Astrocyte (in vitro differentiated cells and primary cell): ENCODE measurements around the gene TM9SF1. TPM values are rescaled to one million over a fixed set of nuclear protein-coding genes. Genes with fewer than 3 reads are reported as not detected.
"Not testable (repeated sequence)": the region's sequence is repeated elsewhere in the genome, so short reads cannot be mapped to it uniquely, and the experiment has no call there.

ENCODE experiments used
- DNase-seq: peaks from one replicate; pipeline ENCODE4 v3.0.0-alpha.2; 2010; ENCODE audit warnings: low read depth
- FAIRE-seq: peaks from 2 replicates; lab custom pipeline; 2011; peaks lifted over from hg19 to GRCh38; lab: Jason Lieb, UNC
- H2AFZ ChIP-seq: 2 replicates; pipeline ENCODE4 v1.6.0; 2012; ENCODE audit warnings: low read depth, low read length, inconsistent platforms
- H3K27ac ChIP-seq: 2 replicates; pipeline ENCODE4 v1.5.1; 2011; ENCODE audit warnings: low read depth, low read length, inconsistent platforms
- H3K27me3 ChIP-seq: 2 replicates; pipeline ENCODE4 v1.6.0; 2011; ENCODE audit warnings: low read length, inconsistent platforms; ENCODE audit not compliant: insufficient read depth
- H3K36me3 ChIP-seq: 2 replicates; pipeline ENCODE4 v1.5.1; 2011; ENCODE audit warnings: low read length, inconsistent platforms; ENCODE audit not compliant: insufficient read depth
- H3K4me1 ChIP-seq: 2 replicates; pipeline ENCODE4 v1.5.1; 2011; ENCODE audit warnings: low read length, inconsistent platforms; ENCODE audit not compliant: insufficient read depth
- H3K4me2 ChIP-seq: 2 replicates; pipeline ENCODE4 v1.6.0; 2012; ENCODE audit warnings: low read length, inconsistent platforms
- H3K4me3 ChIP-seq: 2 replicates; pipeline ENCODE4 v1.5.1; 2011; ENCODE audit warnings: low read depth, mild to moderate bottlenecking, low read length, inconsistent platforms; ENCODE audit not compliant: insufficient read depth
- H3K79me2 ChIP-seq: 2 replicates; pipeline ENCODE4 v1.6.0; 2012; ENCODE audit warnings: mild to moderate bottlenecking, low read length, inconsistent platforms; ENCODE audit not compliant: insufficient read depth
- H3K9ac ChIP-seq: 2 replicates; pipeline ENCODE4 v1.6.0; 2012; ENCODE audit warnings: mild to moderate bottlenecking, low read length, inconsistent platforms
- H3K9me3 ChIP-seq: 2 replicates; pipeline ENCODE4 v1.5.1; 2012; ENCODE audit warnings: low read depth, mild to moderate bottlenecking, low read length, inconsistent platforms; ENCODE audit not compliant: insufficient read depth
- H4K20me1 ChIP-seq: 2 replicates; pipeline ENCODE4 v1.6.0; 2012; ENCODE audit warnings: low read length, inconsistent platforms; ENCODE audit not compliant: insufficient read depth
- H3K27ac Mint-ChIP-seq: one replicate; pipeline ENCODE4 v1.8.0; 2021; ENCODE audit warnings: mild to moderate bottlenecking, mixed read lengths; ENCODE audit not compliant: unreplicated experiment
- H3K27me3 Mint-ChIP-seq: one replicate; pipeline ENCODE4 v1.8.0; 2021; ENCODE audit warnings: low read depth, mixed read lengths; ENCODE audit not compliant: unreplicated experiment
- H3K36me3 Mint-ChIP-seq: one replicate; pipeline ENCODE4 v1.8.0; 2021; ENCODE audit warnings: low read depth, mixed read lengths; ENCODE audit not compliant: unreplicated experiment
- H3K4me1 Mint-ChIP-seq: one replicate; pipeline ENCODE4 v1.8.0; 2021; ENCODE audit warnings: low read depth, mixed read lengths; ENCODE audit not compliant: unreplicated experiment
- H3K4me3 Mint-ChIP-seq: one replicate; pipeline ENCODE4 v1.8.0; 2021; ENCODE audit warnings: mild to moderate bottlenecking, moderate library complexity, mixed read lengths; ENCODE audit not compliant: unreplicated experiment
- H3K9me3 Mint-ChIP-seq: one replicate; pipeline ENCODE4 v1.8.0; 2021; ENCODE audit warnings: mild to moderate bottlenecking, mixed read lengths; ENCODE audit not compliant: unreplicated experiment
- EZH2 ChIP-seq: IDR thresholded peaks from 2 replicates; pipeline ENCODE4 v1.6.1; 2012; ENCODE audit warnings: mild to moderate bottlenecking, low read length, inconsistent platforms; ENCODE audit not compliant: insufficient read depth
- total RNA-seq: library from RNA; stranded (reverse); gene quantifications from 2 replicates; pipeline ENCODE4 v1.2.1, GENCODE V29; 2021
- TF ChIP-seq, protein P1 (sequence below): IDR thresholded peaks from 2 replicates; pipeline ENCODE4 v1.5.1; 2011; ENCODE audit warnings: low read depth, mild to moderate bottlenecking, inconsistent platforms, low read length, moderate library complexity; ENCODE audit not compliant: insufficient read depth

The TM9SF1 gene
- total RNA-seq, 1 donor from 2014 or later, result 59.3 TPM

GRCh38 chr14:24219521-24219920, 24.3 kb upstream of the TM9SF1 start:
- H3K79me2 ChIP-seq, result peaks cover 60% of the 10 kb centered on the region
- TF ChIP-seq, protein P1, sequence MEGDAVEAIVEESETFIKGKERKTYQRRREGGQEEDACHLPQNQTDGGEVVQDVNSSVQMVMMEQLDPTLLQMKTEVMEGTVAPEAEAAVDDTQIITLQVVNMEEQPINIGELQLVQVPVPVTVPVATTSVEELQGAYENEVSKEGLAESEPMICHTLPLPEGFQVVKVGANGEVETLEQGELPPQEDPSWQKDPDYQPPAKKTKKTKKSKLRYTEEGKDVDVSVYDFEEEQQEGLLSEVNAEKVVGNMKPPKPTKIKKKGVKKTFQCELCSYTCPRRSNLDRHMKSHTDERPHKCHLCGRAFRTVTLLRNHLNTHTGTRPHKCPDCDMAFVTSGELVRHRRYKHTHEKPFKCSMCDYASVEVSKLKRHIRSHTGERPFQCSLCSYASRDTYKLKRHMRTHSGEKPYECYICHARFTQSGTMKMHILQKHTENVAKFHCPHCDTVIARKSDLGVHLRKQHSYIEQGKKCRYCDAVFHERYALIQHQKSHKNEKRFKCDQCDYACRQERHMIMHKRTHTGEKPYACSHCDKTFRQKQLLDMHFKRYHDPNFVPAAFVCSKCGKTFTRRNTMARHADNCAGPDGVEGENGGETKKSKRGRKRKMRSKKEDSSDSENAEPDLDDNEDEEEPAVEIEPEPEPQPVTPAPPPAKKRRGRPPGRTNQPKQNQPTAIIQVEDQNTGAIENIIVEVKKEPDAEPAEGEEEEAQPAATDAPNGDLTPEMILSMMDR, result no peak
- TF ChIP-seq EZH2, result no peak

GRCh38 chr14:24219080-24219479, 23.8 kb upstream of the TM9SF1 start:
- H3K27ac ChIP-seq, result no peak overlapping the region
- H3K9me3 ChIP-seq, result no peaks in the 10 kb centered on the region
- H3K4me3 ChIP-seq, result no peak overlapping the region
- H3K9me3 Mint-ChIP-seq, result no peaks in the 10 kb centered on the region
- H3K27ac Mint-ChIP-seq, result no peak overlapping the region
- TF ChIP-seq, protein P1, result no peak
- no peak for TF ChIP-seq EZH2
- peaks cover 7% of the 10 kb centered on the region for H3K36me3 Mint-ChIP-seq
- H3K4me2 ChIP-seq, result no peak overlapping the region
- no peaks in the 10 kb centered on the region for H3K36me3 ChIP-seq
- no peak overlapping the region for H2AFZ ChIP-seq
- H3K27me3 Mint-ChIP-seq, result no peaks in the 10 kb centered on the region
- peaks cover 5% of the 10 kb centered on the region for H4K20me1 ChIP-seq
- H3K4me3 Mint-ChIP-seq, result no peak overlapping the region
- peaks cover 8% of the 10 kb centered on the region for H3K4me1 Mint-ChIP-seq
- H3K79me2 ChIP-seq, result peaks cover 57% of the 10 kb centered on the region
- H3K9ac ChIP-seq, result no peak overlapping the region
- peaks cover 3% of the 10 kb centered on the region for H3K4me1 ChIP-seq
- no peak for DNase-seq
- H3K27me3 ChIP-seq, result no peaks in the 10 kb centered on the region
- no peak for FAIRE-seq

More at GRCh38 chr14:24219521-24219920, 24.3 kb upstream of the TM9SF1 start:
- no peak overlapping the region for H2AFZ ChIP-seq
- H3K9me3 Mint-ChIP-seq, result no peaks in the 10 kb centered on the region
- H3K4me1 Mint-ChIP-seq, result peaks cover 12% of the 10 kb centered on the region
- H4K20me1 ChIP-seq, result peaks cover 5% of the 10 kb centered on the region
- no peaks in the 10 kb centered on the region for H3K9me3 ChIP-seq
- no peak overlapping the region for H3K4me3 Mint-ChIP-seq
- peaks cover 9% of the 10 kb centered on the region for H3K36me3 Mint-ChIP-seq
- H3K4me3 ChIP-seq, result no peak overlapping the region
- no peak for DNase-seq
- no peak overlapping the region for H3K9ac ChIP-seq
- H3K27ac ChIP-seq, result no peak overlapping the region
- peaks cover 3% of the 10 kb centered on the region for H3K4me1 ChIP-seq
- no peak overlapping the region for H3K27ac Mint-ChIP-seq
- no peak for FAIRE-seq
- H3K36me3 ChIP-seq, result no peaks in the 10 kb centered on the region
- H3K27me3 Mint-ChIP-seq, result no peaks in the 10 kb centered on the region
- H3K4me2 ChIP-seq, result no peak overlapping the region
- no peaks in the 10 kb centered on the region for H3K27me3 ChIP-seq

DNA sequence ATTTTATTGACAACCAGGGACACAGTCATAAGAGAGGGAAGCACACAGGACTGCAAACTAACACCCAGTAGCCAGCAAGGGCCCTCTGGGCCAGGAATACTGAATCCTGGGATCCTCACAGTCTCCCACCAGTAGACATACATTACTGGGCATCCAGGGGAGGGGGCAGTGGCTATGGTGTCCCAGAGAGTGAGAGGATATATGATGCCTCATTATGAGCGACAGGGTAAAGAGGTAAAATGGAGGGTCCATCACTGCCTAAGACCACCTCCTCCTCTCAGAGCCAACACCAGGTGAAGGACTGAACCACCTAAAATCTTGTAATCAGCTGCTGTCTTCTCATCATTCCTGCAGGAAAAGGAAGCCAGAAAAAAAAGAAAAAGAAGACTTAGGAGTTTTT, 21.6 kb upstream of the TM9SF1 start:
- FAIRE-seq, result not testable (repeated sequence)

More for the DNA sequence above, 21.6 kb upstream of the TM9SF1 start:
- H4K20me1 ChIP-seq, H3K9ac ChIP-seq, H3K9me3 Mint-ChIP-seq, H3K4me3 Mint-ChIP-seq, H3K9me3 ChIP-seq, H3K27ac ChIP-seq, H3K36me3 Mint-ChIP-seq, H3K27ac Mint-ChIP-seq, H3K4me2 ChIP-seq, H3K27me3 Mint-ChIP-seq, H3K4me3 ChIP-seq, H3K36me3 ChIP-seq, H3K4me1 Mint-ChIP-seq, H2AFZ ChIP-seq, H3K27me3 ChIP-seq, H3K4me1 ChIP-seq, DNase-seq: not testable (repeated sequence)
- peaks cover 45% of the 10 kb centered on the region for H3K79me2 ChIP-seq
